Thyroid gland (tissue), 4 donors: Measurements from ENCODE around the gene PDE4B. TPM values are rescaled to one million over a fixed set of nuclear protein-coding genes. Genes with fewer than 3 reads are reported as not detected.

Experiments
- DNase-seq, 2 donors: peaks; one replicate each; pipeline ENCODE4 v3.0.0-alpha.2; 2019
- H3K27ac ChIP-seq, 3 donors: fragments of 200-600 bp; sonication (generic); 1 replicate in 2 of 3; 2 replicates in 1 of 3; pipeline ENCODE4 v1.5.1; 2016 to 2019; ENCODE audit warnings: mild to moderate bottlenecking in 1 of 3, moderate library complexity in 1 of 3
- H3K27me3 ChIP-seq: fragments of 200-600 bp; sonication (generic); one replicate; pipeline ENCODE4 v1.5.1; 2019
- H3K36me3 ChIP-seq, 2 donors: fragments of 200-600 bp; sonication (generic); one replicate each; pipeline ENCODE4 v1.5.1; 2016 to 2019
- H3K4me1 ChIP-seq, 2 donors: fragments of 200-600 bp; sonication (generic); one replicate each; pipeline ENCODE4 v1.5.1; 2017 to 2019
- H3K4me3 ChIP-seq, 3 donors: fragments of 200-600 bp; sonication (generic); replicated peaks in 1 of 3; 1 replicate in 2 of 3; 2 replicates in 1 of 3; pipeline ENCODE4 v1.5.1; 2016; ENCODE audit warnings: mild to moderate bottlenecking in 1 of 3
- H3K9me3 ChIP-seq: fragments of 200-600 bp; sonication (generic); one replicate; pipeline ENCODE4 v1.5.1; 2017
- POLR2A ChIP-seq, 2 donors: fragments of 450-650 bp; IDR thresholded peaks; one replicate each; pipeline ENCODE4 v1.6.1; 2017; ENCODE audit warnings: antibody characterized with exemption in 2 of 2, mild to moderate bottlenecking in 2 of 2, moderate library complexity in 1 of 2
- WGBS, 2 donors: methylation state at CpG; one replicate each; pipeline ENCODE4 v1.1.5; 2017; 5-methylcytosine and 5-hydroxymethylcytosine counted together
- intact Hi-C: fragments of 100-400 bp; cut with DNase I; formaldehyde crosslinking; loops from one replicate; pipeline ENCODE4 v1.15.1; 2023
- total RNA-seq, 4 donors: library from RNA; depleted of rRNA; stranded (reverse); fragments of >200 nt; gene quantifications; one replicate each; pipeline ENCODE4 v1.2.3, GENCODE V29; 2016
- TF ChIP-seq, protein P1 (sequence below), 6 experiments: fragments of 200-600 bp in 3 of 6; fragments of 450-650 bp in 3 of 6; sonication (generic) in 3 of 6; IDR thresholded peaks; one replicate each; pipeline ENCODE4 v1.5.1; 2016 to 2019; ENCODE audit warnings: antibody characterized with exemption in 6 of 6, mild to moderate bottlenecking in 2 of 6, inconsistent platforms in 1 of 6, moderate library complexity in 1 of 6

The PDE4B gene
- total RNA-seq, 4 donors from 2014 or later, result 9.6 to 21.3 (median 15.0) TPM

DNA sequence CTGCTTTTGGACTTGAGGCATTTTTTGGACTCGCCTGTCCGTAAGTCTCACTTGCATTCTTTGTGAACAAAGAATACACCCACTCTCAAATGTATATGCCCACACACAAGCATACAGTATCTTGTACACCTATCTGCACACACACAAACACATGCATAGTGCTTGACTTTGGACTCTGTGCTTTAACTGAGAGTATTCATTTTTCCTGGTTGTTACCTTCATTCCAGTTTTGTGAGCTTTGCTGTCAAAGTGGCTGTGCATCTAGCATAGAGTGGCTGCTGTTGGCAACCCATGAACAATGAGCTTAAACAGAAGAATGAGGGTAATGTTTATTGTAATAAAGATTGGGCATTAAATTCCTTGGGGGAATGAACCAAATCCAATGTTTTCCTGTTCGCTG, 199.0 kb downstream of the PDE4B start:
- no peaks in the 10 kb centered on the region for H3K36me3 ChIP-seq
- no peak overlapping the region for H3K4me3 ChIP-seq
- TF ChIP-seq, protein P1, sequence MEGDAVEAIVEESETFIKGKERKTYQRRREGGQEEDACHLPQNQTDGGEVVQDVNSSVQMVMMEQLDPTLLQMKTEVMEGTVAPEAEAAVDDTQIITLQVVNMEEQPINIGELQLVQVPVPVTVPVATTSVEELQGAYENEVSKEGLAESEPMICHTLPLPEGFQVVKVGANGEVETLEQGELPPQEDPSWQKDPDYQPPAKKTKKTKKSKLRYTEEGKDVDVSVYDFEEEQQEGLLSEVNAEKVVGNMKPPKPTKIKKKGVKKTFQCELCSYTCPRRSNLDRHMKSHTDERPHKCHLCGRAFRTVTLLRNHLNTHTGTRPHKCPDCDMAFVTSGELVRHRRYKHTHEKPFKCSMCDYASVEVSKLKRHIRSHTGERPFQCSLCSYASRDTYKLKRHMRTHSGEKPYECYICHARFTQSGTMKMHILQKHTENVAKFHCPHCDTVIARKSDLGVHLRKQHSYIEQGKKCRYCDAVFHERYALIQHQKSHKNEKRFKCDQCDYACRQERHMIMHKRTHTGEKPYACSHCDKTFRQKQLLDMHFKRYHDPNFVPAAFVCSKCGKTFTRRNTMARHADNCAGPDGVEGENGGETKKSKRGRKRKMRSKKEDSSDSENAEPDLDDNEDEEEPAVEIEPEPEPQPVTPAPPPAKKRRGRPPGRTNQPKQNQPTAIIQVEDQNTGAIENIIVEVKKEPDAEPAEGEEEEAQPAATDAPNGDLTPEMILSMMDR (IDR thresholded peaks at IDR 0.05), result no peak
- no peak for TF ChIP-seq POLR2A (IDR thresholded peaks at IDR 0.05)
- no peak overlapping the region for H3K27ac ChIP-seq
- DNase-seq, result no peak
- no peaks in the 10 kb centered on the region for H3K27me3 ChIP-seq
- intact Hi-C loops, result no loop called here
- 84 to 93% methylated on average over 3 of the region's 3 CpGs for WGBS, 2 donors
- no peaks in the 10 kb centered on the region for H3K4me1 ChIP-seq
- no peaks in the 10 kb centered on the region for H3K9me3 ChIP-seq

DNA sequence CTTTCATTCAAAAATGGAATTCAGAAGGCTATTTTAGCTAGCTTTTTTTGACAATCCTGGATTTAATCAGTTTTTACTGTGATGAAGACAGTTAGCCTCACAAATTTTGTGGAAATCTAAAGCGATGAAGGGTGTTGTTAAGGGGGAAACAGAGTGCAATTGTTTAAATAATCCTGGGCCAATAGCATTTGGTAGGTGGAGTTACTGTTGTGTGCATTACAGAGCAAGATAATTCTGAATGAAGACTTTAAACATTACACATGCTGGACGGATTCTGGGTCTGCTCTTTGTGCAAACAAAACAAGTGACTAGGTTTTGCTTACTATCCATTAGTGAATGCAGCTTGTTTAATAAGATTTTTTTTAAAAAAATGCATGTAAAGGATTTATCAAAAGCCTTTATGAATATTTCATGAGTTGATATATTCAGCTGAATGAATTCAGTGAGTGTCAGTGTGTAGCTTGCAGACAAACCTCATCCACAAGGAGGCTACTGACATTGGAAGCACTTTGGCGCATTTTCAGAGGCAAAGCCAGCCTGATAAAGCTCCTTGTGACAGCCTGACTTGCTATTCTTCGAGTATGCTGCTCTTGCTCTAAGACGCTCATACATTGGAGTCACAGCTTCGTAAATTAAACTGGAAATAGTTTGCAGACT, 199.6 kb downstream of the PDE4B start:
- no peak overlapping the region for H3K4me3 ChIP-seq
- H3K9me3 ChIP-seq, result no peaks in the 10 kb centered on the region
- no peak for TF ChIP-seq POLR2A (IDR thresholded peaks at IDR 0.05)
- H3K4me1 ChIP-seq, result no peaks in the 10 kb centered on the region
- H3K27me3 ChIP-seq, result no peaks in the 10 kb centered on the region
- H3K27ac ChIP-seq, result no peak overlapping the region
- H3K36me3 ChIP-seq, result no peaks in the 10 kb centered on the region
- no peak for DNase-seq
- intact Hi-C loops, result no loop called here
- WGBS, 2 donors, result 50 to 73% methylated on average over 6 of the region's 6 CpGs

DNA sequence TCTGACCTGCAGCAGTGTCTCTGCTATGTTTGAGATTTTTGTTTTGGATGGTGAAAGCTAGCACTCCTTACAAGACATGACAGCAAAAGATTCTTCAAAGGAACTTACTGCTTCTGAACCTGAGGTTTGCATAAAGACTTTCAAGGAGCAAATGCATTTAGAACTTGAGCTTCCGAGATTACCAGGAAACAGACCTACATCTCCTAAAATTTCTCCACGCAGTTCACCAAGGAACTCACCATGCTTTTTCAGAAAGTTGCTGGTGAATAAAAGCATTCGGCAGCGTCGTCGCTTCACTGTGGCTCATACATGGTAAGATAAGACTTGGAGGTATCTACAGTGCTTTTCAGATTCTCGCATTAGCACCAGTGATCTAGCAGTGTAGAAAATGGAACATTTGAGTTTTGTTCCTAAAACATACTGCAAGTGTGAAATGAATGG, 200.2 kb downstream of the PDE4B start:
- Histone ChIP-seq H3K9me3 (no peaks in the 10 kb centered on the region), H3K36me3 (no peaks in the 10 kb centered on the region), H3K4me1 (no peaks in the 10 kb centered on the region), H3K27ac (no peak overlapping the region), H3K27me3 (no peaks in the 10 kb centered on the region), H3K4me3 (no peak overlapping the region)
- 66 to 86% methylated on average over 7 of the region's 7 CpGs for WGBS, 2 donors
- intact Hi-C loops, result no loop called here
- no peak for DNase-seq
- TF ChIP-seq POLR2A (IDR thresholded peaks at IDR 0.05), result no peak
- TF ChIP-seq, protein P1 (IDR thresholded peaks at IDR 0.05), result no peak

DNA sequence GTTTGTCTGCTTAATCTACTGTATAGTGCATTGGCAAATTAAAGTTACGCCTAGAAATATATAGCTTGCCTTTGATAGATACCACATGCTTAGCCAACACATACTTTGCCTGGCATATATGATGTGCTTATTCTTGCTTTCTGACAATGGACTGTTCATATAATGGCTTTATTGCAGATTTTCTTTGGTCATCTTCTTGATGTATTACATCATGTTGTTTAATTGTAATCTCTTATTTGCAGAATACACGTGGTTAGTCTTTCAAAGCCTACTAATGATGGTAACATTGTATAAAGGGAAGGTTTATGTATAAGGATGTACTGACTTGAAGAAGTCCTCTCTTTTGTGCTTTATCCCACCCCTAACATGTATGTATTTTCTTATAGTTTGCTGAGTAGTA, 201.5 kb downstream of the PDE4B start:
- WGBS, 2 donors, result 76 to 78% methylated on average over 2 of the region's 2 CpGs
- TF ChIP-seq, protein P1 (IDR thresholded peaks at IDR 0.05), result no peak
- no peak for TF ChIP-seq POLR2A (IDR thresholded peaks at IDR 0.05)
- Histone ChIP-seq H3K27ac (no peak overlapping the region), H3K9me3 (no peaks in the 10 kb centered on the region), H3K27me3 (no peaks in the 10 kb centered on the region), H3K4me3 (no peak overlapping the region), H3K36me3 (no peaks in the 10 kb centered on the region), H3K4me1 (no peaks in the 10 kb centered on the region)
- no peak for DNase-seq
- intact Hi-C loops, result no loop called here

DNA sequence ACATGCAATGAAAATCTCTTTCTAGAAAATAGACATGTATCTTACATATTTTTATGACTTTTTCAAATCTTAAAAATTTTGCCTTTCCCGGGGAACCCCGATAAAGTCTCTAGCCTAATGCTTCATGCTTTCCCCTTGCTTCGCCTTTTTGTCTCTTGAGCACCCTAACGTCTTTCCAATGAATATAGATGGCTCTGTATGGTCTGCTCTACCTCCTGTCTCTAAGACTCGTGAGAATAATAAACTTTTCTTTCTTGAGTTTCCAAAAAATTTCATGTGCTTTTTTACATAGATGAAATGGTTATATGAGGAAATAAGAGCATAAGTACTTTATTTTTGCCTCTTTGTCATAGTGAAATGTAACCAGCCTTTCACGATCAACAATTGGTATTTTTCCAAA, 202.6 kb downstream of the PDE4B start:
- H3K36me3 ChIP-seq, result no peaks in the 10 kb centered on the region
- no peak overlapping the region for H3K27ac ChIP-seq
- DNase-seq, result no peak
- no peak overlapping the region for H3K4me3 ChIP-seq
- H3K27me3 ChIP-seq, result no peaks in the 10 kb centered on the region
- H3K4me1 ChIP-seq, result no peaks in the 10 kb centered on the region
- 55 to 61% methylated on average over 6 of the region's 6 CpGs for WGBS, 2 donors
- H3K9me3 ChIP-seq, result no peaks in the 10 kb centered on the region
- intact Hi-C loops, result no loop called here
- no peak for TF ChIP-seq POLR2A (IDR thresholded peaks at IDR 0.05)
- TF ChIP-seq, protein P1 (IDR thresholded peaks at IDR 0.05), result no peak
